ENCODE data around the gene RHNO1.
A peak's percentile ranks its signal among the peaks of the same experiment; 100 is the strongest.

The RHNO1 gene

GRCh38 chr12:2877047-2877952 lies at the start of gene RHNO1, which contains the start of gene FOXM1:
TSS of gene RHNO1 (plus strand) at chr12:2877223. CDS start at chr12:2885367, 8,144 bp downstream.
TSS of gene FOXM1 (minus strand) at chr12:2877174. CDS start at chr12:2874478, 2,696 bp downstream.
- DNase-seq: peak; percentile 69

DNA sequence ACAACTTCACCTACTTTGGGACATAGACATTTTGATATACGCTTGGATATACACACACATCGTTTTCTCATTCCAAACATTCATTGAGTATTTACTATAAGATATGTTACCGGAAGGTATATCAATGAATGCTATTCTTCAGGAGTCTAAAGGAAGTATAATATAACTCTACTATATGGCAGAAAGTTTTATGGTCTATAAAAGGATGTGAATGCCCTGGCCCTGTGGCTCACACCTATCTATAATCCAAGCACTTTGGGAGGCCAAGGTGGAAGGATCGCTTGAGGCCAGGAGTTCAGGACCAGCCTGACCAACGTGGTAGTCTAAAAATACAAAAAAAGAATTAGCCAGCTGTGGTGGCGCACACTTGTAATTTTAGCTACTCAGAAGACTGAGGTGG lies 47.7 kb upstream of the RHNO1 start:
- DNase-seq: no peak

GRCh38 chr12:2832550-2833127 lies 44.4 kb upstream of the RHNO1 start:
- DNase-seq: no peak

DNA sequence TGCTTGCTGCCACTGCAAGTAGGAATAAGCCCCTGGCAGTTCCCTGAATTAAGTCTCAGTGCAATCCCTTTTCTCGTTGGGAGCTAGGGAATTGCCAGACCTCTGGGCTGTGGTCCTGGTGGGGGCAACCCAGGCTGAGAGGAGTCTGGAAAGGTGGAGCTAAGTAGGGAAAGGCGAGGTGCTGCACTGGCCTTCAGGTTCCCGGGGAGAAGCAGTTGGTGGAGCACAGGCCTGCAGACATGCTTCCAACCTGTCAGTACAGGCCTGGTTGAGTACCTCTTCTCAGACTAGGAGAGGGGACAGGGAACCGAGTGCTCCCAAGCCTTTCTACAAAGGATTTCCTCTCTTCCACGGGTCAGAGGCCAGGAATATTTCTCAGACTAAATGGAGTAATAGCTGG lies 43.7 kb upstream of the RHNO1 start:
- DNase-seq: no peak

GRCh38 chr12:2833810-2834209 lies 43.2 kb upstream of the RHNO1 start:
- no peak for DNase-seq

GRCh38 chr12:2834581-2835491 lies 42.2 kb upstream of the RHNO1 start, which contains the start of gene NRIP2:
TSS of gene NRIP2 (minus strand) at chr12:2835035. CDS start at chr12:2834983, 52 bp downstream.
- no peak for DNase-seq

DNA sequence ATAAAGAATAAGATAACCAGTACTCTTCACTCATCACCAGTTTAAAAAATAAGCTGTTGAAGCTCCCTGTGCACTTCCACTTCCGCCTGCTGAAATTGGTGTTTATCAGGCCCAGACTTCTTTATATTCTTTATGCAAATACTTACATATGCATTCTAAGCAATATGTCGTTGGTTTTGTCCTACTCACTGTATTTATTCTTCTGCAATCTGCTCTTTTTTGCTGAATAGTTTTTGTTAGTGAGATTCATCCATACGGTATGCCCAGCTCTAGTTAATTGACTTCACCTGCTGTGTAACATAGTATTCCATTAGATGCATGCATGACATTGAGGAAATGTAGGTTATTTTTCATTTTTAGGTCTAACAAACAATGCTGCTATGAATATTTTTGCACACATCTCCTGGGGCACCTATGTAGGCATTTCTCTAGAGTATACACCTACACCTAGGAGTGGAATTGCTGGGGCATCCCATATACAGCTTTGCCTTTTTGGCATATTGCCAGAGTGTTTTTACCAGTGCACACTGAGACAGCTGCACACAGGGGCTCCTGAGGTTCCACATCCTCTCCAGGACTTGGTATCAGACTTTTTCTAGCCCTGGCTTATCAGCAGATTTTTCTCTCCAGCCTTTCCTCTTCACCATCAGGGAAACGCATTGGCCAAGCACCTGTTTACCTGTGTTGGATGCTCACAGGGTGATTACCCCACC lies 41.2 kb upstream of the RHNO1 start:
- no peak for DNase-seq

- DNase-seq: no peak
These were observed 40.4 kb upstream of the RHNO1 start for GRCh38 chr12:2836574-2836973.

- no peak for DNase-seq
These were observed 35.9 kb upstream of the RHNO1 start for GRCh38 chr12:2841056-2841650.

GRCh38 chr12:2842948-2843347 lies 34.1 kb upstream of the RHNO1 start:
- DNase-seq: no peak

GRCh38 chr12:2844786-2845185 lies 32.2 kb upstream of the RHNO1 start:
- DNase-seq: no peak

- no peak for DNase-seq
These were observed 31.7 kb upstream of the RHNO1 start for GRCh38 chr12:2845280-2845679.

- no peak for DNase-seq
These were observed 25.1 kb upstream of the RHNO1 start for GRCh38 chr12:2851931-2852330.

- DNase-seq: no peak
These were observed 23.4 kb upstream of the RHNO1 start for GRCh38 chr12:2853626-2854025.

GRCh38 chr12:2854669-2855453 lies 22.2 kb upstream of the RHNO1 start:
- no peak for DNase-seq

DNA sequence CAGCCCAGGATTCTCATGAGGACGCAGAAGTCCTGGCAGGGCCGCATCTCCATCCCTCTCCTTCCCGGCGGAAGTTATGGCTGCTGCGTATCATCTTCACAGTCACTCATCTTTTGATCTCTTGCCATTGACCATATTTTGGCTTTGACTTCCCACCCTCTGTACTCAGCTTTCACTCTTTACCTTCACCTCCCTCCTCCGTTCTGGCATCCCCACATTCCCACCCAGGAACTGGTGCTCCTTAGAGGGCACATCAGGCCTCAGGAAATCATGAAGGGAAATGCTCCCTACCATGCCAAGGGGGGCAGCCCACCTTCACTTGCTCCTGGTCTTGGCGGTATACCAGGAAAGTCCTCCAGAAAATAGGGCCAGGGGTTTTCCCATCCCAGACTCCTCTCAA lies 21.5 kb upstream of the RHNO1 start:
- DNase-seq: no peak

DNA sequence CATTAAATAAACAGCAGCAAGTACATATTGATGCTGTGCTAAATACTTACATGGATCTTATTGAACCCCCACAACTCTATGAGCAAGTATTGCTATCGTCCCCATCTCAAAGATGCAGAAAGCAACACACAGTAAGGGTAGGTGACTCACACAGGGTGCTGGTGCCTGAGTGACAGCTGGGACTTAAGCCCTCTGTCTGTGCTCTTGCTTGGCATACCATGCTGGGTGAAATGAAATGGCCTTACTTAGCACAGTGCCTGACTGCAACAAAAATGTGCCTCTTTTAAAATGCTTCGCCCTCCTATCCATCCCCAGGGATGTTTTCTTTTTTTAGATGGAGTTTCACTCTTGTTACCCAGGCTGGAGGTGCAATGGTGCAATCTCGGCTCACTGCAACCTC lies 21.0 kb upstream of the RHNO1 start:
- DNase-seq: no peak

GRCh38 chr12:2857021-2857431 lies 20.0 kb upstream of the RHNO1 start, which contains the start of gene TEX52:
TSS of gene TEX52 (minus strand) at chr12:2857039. CDS start at chr12:2857026, 13 bp downstream.
- no peak for DNase-seq

- no peak for DNase-seq
These were observed 19.4 kb upstream of the RHNO1 start for GRCh38 chr12:2857576-2857975.

DNA sequence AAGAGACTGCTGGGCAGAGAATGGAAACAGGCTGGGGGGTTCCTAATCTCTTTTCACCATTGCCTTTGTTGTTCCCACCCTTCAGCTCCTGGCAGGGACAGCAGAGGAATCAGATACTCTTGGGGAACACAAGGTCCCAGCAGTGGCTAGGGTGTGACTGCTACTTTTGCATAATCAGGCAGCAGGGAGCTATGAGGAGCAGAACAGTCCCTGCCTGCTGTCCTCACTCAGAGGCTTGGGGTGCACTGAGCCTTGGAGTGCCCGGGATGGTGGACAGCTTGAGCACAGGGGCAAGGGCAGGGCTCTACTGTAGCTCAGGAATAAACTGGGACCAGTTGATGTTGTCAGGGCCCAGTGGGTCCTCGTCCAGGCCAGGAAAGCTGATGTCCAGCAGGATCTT lies 18.7 kb upstream of the RHNO1 start:
- no peak for DNase-seq

- DNase-seq: no peak
These were observed 18.0 kb upstream of the RHNO1 start for GRCh38 chr12:2858944-2859421.

Data from NCI-H2081 treated with DMSO at 0.1 percent for 48 hours (cell line).